Amygdala (tissue), 56 donors: Measurements from ENCODE around the gene ZNF600.
"Not testable (repeated sequence)": the region's sequence is repeated elsewhere in the genome, so short reads cannot be mapped to it uniquely, and the experiment has no call there.

Experiments
- DNase-seq, 56 donors: peaks; one replicate each; lab custom pipeline; 2025; lab: John Stamatoyannopoulos, UW

The ZNF600 gene

DNA sequence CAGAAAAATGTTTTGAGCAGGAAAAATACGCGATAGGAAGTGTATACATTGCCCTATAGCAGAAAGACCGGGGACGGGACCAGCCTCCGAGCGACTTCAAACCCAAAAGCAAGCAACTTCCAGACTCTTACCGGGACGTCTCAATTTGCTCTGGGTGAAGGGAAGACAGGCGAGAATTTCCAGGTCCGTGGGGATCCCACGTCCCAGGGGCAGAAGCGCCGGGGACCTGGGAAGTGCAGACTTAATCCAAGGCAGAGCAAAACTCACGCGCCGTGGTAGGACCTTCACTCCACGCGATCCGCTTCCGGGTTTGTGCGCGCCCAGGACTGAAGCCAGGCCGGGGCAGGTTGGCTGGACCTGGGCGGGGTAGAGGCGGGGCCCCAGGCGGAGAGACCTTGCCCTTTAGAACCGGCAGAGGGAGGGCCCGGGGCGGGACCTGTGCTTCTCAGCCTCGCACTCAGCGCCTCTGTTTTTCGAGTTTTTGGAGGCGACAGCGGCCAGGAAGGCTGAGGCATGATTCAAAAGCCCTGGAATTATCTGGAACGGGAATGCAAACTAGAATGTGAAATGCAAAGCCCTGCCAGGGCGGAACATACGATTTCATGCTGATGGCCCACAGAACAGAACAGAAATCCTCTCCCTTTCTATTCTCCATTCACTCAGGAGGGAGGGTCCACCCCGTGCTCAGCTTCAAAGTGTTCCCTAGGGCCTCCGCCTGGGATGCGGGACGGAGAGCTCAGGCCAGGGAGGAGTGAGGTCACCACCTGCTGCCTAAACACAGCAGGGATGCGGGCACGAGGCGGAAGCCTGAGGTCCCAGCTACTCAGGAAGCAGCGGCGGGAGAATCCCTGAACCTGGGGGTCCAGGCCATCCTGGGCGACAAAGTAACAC is at the start of gene ZNF600:
Gene ZNF600, minus strand, starts transcription at position 328 of the 891 bp plus-strand sequence. CDS start 7,903 bp downstream, outside the sequence.
- DNase-seq = peak in 32 of 56 donors; percentile 1 to 63 (median 10)

DNA sequence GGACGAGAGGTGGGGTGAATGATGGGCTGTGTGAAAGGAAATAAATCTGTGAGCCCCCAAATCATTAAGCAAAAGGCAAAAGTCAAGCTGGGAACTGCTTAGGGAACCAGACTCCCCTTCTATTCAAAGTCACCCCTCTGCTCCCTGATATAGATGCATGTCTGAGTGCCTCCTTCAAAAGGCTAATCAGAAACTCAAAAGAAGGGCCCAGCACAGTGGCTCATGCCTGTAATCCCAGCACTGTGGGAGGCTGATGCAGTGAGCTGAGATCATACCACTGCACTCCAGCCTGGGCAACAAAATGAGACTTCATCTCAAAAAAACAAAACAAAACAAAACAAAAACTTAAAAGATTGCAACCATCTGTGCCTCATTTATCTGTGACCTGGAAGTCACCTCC is 47.7 kb upstream of the ZNF600 start:
- not testable (repeated sequence) for DNase-seq

DNA sequence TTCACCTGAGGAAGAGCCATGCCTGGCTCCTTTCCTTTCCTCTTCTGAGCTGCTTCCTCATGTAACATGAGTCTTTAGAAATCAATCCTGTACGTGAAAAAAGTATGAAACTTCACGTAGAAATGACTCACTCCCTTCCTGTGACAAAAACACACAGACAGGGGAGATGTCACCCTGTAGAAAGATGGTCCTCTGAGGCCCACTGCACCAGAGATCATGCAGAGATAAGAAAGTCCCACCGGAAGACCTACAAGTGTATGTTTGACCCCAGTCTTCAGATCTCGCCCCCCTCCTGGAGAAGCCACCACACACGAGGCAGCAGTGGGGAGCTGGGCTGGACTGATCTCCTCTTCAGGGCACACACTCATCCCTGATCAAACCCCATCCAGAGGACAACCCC is 47.0 kb upstream of the ZNF600 start:
- DNase-seq = not testable (repeated sequence)

DNA sequence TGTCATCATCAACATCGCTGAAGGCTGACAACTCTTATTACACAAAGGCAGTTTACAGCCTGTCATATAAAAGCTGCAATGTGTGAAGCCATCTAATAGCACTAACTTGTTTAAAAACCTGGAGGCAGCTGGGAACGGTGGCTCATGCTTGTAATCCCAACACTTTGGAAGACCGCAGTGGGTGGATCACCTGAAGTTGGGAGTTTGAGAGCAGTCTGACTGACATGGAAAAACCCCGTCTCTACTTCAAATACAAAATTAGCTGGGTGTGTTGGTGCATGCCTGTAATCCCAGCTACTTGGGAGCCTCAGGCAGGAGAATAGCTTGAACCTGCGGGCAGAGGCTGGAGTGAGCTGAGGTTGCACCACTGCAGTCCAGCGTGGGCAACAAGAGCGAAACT is 43.3 kb upstream of the ZNF600 start:
- DNase-seq = not testable (repeated sequence)

DNA sequence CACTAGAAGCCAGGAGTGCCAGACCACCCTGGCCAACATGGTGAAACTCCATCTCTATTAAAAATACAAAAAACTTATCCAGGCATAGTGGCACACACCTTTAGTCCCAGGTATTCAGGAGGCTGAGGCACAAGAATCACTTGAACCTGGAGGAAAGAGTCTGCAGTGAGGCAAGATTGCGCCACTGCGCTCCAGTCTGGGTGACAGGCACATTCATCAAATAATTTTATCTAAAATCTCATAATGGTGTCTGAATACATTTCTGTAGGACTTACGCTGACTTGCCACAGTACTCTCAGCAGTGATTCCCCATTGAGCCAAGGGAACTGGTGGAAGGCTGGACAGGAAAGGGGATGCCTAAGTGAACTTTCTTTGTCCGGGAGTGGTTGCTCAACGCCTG is 39.2 kb upstream of the ZNF600 start:
- DNase-seq = no peak

DNA sequence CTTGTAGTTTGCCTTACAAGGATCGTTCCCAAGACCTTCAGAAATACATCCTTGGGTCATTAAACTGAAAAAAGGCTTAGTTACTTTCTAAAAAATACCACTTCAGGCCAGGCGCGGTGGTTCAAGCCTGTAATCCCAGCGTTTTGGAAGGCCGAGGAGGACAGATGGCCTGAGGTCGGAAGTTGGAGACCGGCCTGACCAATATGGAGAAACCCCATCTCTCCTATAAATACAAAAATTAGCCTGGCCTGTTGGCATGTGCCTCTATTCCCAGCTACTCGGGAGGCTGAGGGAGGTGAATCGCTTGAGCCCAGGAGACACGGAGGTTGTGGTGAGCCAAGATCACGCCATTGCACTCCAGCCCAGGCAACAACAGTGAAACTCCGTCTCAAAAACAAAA is 37.1 kb upstream of the ZNF600 start:
- no peak for DNase-seq

DNA sequence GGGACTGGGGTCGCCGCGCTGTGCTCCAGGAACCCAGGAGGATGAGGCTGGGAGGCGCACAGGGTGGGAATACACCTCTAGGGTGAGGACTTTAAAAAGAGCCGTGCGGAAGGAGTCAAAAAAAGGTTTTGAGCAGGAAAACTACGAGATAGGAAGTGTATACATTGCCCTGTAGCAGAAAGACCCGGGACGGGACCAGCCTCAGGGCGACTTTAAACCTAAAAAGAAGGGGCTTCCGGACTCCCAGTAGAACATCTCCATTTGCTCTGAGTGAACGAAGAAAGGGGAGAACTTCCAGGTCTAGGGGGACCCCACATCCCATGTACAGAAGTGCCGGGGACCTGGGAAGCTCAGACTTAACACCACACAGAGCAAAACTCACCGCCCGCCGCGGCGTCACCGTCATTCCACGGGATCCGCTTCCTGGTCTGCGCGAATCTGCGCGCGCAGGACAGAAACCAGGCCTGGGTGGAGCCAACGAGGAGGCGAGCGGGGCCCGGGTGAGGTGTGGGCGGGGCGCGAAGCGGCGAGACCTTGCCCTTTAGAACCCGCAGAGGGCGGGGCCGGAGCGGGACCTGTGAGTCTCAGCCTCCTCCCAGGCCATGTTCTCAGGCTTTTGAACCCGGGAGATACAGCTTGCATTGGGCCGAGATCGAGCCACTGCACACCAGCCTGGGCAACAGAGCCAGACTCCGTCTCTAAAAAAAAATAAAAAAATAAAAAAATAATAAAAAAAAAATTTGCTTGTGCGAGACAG is 34.8 kb upstream of the ZNF600 start, which contains the start of gene ZNF28:
Gene ZNF28, minus strand, starts transcription at position 430 of the 757 bp plus-strand sequence. CDS start 3,675 bp downstream, outside the sequence.
- peak in 52 of 56 donors; percentile 2 to 85 (median 30) for DNase-seq

DNA sequence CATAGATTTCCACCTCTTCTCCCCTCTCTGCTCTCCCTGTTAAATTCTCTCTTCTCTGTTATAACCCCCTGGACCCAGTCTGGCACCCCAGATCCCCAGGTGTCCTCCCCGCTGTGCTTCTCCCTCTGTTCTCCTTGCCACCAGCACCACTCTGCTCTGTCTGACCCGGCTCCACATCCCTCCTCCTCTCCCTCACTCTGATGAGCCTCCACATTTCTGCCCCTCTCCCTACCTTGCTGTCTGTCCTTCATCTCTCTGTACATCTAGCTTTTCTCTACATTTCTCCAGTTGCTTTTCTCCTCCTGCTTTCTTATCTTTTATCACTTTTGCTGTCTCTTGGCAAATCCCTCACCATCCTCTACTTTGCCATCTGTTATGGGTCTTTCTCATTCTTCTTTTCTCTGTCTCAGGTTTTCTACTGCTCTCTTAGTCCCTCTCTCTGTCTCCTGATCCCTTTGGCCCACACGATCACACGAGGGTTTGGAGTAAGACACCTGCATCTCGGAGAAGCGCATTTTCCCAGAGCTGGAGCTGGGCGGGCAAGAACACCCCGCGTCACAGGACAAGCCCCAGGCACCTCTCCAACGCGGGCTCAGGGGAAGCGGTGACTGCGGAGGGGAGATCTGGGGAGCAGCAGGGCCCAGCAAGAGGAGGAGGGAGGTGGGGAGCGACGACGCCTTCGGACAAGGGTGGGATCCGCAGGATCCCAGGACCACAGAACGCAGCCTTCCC is 34.0 kb upstream of the ZNF600 start:
- peak in 7 of 56 donors; percentile 0 to 26 (median 3) for DNase-seq

DNA sequence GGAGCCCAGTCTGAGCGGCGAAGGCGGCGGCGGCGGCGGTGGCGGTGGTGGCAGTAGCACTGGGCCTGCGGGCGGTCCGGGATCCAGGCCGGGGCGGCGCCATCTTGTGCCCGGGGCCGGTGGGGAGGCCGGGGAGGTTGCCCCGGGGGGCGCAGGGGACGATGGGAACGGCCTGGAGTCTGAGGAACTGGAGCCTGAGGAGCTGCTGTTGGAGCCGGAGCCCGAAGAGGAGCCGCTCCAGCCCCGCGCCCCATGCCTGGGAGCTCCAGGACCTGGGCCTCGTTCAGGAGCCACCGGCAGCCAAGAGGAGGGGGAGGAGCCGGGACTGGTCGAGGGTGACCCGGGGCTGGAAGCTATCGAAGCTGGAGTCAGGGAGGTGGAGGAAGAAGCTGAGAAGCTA is 23.2 kb upstream of the ZNF600 start:
- DNase-seq = no peak

DNA sequence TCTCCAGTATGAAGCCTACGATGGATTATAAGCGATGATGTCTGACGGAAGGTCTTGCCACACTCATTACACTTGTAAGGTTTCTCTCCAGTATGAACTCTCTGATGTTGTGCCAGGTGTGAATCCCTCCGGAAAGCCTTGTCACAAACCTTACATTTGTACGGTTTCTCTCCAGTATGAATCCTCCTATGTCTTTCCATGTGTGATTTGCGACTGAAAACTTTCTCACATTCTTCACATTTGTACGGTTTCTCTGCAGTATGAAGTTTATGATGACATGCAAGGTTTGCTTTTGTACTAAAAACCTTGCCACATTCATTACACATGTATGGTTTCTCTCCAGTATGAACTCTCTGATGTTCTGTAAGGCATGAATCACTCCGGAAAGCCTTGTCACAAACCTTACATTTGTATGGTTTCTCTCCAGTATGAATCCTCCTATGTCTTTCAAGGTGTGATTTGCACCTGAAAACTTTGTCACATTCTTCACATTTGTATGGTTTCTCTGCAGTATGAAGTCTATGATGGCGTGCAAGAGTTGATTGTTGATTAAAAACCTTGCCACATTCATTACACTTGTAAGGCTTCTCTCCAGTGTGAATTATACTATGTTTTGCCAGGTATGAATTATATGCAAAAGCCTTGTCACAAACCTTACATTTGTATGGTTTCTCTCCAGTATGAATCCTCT is 13.5 kb upstream of the ZNF600 start:
- not testable (repeated sequence) for DNase-seq

DNA sequence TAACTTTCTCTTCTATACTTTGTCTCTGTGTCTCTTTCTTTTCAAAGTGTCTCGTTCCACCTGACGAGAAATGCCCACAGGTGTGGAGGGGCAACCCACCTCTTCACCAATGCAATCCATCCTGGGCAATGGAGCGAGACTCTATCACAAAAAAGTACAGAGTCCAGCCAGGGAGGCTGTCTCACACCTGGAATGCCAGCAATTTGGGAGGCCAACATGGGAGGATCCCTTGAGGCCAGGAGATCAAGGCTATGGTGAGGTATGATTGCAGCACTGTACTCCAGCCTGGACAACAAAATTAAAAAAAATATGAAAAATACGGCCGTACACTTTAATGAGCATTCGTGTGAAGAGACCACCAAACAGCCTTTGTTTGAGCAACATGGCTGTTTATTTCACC is 2.8 kb upstream of the ZNF600 start:
- DNase-seq = no peak

DNA sequence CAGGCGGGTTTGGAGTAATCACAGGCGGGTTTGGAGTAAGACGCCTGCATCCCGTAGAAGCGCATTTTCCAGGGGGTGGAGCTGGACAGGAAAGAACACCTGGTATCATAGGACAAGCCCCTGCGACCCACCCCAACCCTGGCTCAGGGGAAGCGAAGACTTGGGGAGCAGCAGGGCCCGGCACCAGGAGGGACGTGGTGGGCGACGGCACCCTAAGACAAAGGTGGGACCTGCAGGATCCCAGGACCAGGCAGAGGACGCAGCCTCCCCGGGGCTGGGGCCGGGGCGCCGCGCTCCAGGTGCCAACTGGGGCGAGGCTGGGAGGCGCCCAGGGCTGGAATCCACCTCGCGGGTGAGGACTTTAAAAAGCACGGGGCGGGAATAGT is 520 bp downstream of the ZNF600 start:
- no peak for DNase-seq

DNA sequence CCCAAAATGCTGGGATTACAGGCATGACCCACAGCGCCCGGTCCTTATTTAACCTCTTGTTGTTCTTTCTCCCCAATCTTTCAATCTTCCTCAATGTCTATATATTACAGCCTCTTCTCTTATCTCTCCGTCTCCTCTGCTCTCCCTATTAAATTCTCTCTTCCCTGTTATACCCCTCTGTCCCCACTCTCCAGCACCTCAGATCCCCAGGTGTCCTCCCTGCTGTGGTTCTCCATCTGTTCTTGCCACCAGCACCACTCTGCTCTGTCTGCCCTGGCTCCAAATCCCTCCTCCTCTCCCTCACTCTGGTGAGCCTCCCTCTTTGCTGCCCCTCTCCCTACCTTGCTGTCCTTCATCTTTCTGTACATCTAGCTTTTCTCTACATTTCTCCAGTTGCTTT is 1.1 kb downstream of the ZNF600 start:
- DNase-seq = no peak

DNA sequence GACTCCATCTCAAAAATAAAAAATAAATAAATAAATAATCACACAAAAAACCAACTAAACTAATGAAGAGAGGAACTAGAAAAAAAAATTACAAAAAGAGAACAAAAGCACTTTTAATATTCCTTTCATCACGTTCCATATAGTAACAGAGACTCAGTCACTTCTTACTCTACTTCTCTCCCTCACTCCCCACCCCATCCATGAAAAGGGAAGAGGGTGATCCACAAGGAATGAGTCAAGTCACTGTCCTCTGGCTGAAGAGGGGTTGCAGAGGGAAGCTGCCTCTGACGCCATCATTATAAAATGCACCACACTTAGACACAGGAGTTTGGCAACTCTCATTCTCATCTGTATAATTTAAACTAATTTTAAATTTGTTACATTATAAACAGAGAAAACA is 3.7 kb downstream of the ZNF600 start:
- not testable (repeated sequence) for DNase-seq

DNA sequence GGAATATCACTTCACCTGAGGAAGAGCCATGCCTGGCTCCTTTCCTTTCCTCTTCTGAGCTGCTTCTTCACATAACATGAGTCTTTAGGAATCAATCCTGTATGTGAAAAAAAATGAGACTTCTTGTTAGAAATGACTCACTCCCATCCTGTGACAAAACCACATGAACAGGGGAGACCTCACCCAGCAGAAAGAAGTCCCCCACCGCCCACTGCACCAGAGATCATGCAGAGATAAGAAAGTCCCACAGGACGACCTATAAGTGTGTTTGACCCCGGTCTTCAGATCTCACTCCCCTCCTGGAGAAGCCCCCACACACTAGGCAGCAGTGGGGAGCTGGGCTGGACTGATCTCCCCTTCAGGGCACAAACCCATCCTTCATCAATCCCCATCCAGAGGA is 7.8 kb downstream of the ZNF600 start:
- DNase-seq = no peak

DNA sequence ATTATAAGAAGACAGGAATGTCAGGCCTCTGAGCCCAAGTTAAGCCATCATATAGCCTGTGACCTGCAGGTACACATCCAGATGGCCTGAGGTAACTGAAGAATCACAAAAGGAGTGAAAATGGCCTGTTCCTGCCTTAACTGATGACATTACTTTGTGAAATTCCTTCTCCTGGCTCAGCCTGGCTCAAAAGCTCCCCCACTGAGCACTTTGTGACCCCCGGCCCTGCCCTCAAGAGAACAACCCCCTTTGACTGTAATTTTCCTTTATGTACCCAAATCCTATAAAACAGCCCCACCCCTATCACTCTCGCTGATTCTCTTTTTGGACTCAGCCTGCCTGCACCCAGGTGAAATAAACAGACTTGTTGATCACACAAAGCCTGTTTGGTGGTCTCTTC is 30.1 kb downstream of the ZNF600 start:
- DNase-seq = not testable (repeated sequence)

DNA sequence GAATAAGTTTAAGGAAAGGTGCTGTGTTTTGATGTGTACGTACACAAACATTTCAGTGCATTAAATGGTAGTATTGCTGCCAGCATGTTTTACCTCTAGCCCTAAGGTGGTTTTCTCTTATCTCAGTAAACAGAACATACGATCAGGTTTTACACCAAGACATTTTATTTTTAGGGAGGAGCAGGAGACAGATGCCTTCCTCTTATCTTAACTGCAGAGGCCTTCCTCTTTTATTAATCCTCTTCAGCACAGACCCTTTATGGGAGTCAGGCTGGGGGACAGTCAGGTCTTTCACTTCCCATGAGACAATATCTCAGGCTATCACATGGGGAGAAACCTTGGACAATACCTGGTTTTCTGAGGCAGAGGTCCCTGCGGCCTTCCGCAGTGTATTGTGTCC is 36.8 kb downstream of the ZNF600 start:
- DNase-seq = no peak

DNA sequence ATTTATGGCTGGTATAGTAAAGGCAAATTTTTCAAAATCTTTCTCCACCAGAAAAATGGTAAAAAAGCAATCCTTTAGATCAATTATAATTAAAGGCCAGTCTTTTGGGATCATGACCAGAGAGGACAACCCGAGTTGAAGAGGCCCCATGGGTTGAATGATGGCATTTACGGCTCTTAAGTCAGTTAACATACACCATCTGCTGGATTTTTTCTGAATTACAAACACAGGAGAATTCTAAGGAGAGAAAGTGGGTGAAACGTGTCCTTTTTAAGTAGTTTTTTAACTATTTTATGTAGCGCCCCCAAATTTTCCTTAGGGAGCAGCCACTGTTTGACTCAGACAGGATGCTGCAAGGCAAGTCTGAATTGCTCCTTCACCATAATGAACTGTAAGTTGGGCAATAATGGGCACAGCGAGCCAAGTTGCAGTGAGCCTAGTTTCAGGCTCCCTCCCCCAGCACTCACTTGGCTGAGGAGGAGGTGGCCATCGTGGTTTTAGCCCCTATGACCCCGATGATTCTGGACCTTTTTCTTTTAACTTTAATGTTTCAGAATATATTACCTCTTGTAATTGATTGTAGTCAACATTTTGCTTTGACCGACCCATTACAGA is 38.1 kb downstream of the ZNF600 start:
- peak in 5 of 56 donors; percentile 0 to 41 (median 7) for DNase-seq

DNA sequence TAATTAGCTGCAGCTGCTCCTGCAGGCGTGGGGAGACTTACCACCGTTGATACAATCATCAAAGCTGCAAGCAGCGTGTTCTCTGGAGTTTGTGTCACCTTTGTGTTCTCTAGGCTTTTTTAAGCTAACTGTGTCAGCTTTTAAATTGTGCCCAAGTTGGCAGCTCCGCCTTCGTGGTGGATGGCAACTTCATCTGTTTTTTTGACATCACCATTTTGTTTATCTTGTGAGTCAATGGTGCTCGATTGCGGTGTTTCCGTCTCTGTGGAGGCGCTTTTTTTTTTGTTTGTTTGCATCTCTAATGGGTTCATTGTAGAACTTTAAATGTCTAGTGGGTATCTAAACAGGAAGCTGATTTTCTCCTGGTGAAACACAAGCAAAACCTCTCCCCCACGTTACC is 40.7 kb downstream of the ZNF600 start:
- DNase-seq = not testable (repeated sequence)

DNA sequence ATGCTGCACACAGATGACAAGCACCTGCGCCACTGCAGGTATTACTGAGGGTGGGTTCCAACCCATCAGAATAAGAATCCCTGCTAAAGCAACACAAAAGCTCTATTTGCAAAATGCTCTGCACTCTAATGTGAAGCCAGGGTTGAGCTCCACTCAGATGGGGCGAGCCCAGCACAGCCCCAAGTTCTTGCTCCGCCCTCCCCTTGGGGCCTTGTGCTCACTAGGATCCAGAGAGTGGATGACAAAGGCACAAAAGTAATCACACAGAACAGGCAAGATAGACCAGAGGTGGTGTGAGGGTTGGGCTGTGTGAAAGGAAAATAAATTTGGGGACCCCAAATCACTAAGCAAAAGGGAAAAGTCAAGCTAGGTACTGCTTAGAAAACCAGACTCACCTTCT is 43.5 kb downstream of the ZNF600 start:
- DNase-seq = no peak
